Tibial nerve (tissue), 4 donors: ENCODE results near the gene DEPP1. TPM values are rescaled to one million over a fixed set of nuclear protein-coding genes. Genes with fewer than 3 reads are reported as not detected.

Experiments used
- DNase-seq, 2 donors: peaks; one replicate each; pipeline ENCODE4 v3.0.0-alpha.2; 2019; ENCODE audit warnings: low spot score in 2 of 2
- H3K27ac ChIP-seq, 4 donors: fragments of 200-600 bp; sonication (generic) in 3 of 4; one replicate each; pipeline ENCODE4 v1.5.1; 2017 to 2019; ENCODE audit warnings: mild to moderate bottlenecking in 1 of 4
- H3K27me3 ChIP-seq, 2 donors: fragments of 200-600 bp; sonication (generic) in 1 of 2; one replicate each; pipeline versions ENCODE4 v1.5.1 to v1.6.0; 2017 to 2019
- H3K36me3 ChIP-seq, 3 donors: fragments of 200-600 bp; sonication (generic); one replicate each; pipeline ENCODE4 v1.5.1; 2018 to 2019
- H3K4me1 ChIP-seq, 4 donors: fragments of 200-600 bp; sonication (generic) in 3 of 4; one replicate each; pipeline ENCODE4 v1.5.1; 2017 to 2019
- H3K4me3 ChIP-seq, 4 donors: fragments of 200-600 bp; sonication (generic) in 3 of 4; one replicate each; pipeline ENCODE4 v1.5.1; 2017 to 2019; ENCODE audit warnings: mild to moderate bottlenecking in 1 of 4, moderate library complexity in 1 of 4
- H3K9me3 ChIP-seq, 4 donors: fragments of 200-600 bp; sonication (generic) in 3 of 4; one replicate each; pipeline ENCODE4 v1.5.1; 2017 to 2019
- CTCF ChIP-seq, 5 experiments: fragments of 200-600 bp in 3 of 5; fragments of 450-650 bp in 2 of 5; sonication (generic) in 3 of 5; IDR thresholded peaks; one replicate each; pipeline ENCODE4 v1.5.1; 2016 to 2019; ENCODE audit warnings: antibody characterized with exemption in 5 of 5, mild to moderate bottlenecking in 3 of 5, moderate library complexity in 2 of 5
- EP300 ChIP-seq, 2 donors: sonication (generic); formaldehyde crosslinking; IDR thresholded peaks; one replicate each; pipeline ENCODE4 v1.6.1; 2017; ENCODE audit warnings: antibody characterized with exemption in 2 of 2, mild to moderate bottlenecking in 1 of 2
- POLR2A ChIP-seq, 2 donors: fragments of 450-650 bp; IDR thresholded peaks; one replicate each; pipeline ENCODE4 v1.6.1; 2017; ENCODE audit warnings: antibody characterized with exemption in 2 of 2, mild to moderate bottlenecking in 2 of 2, moderate library complexity in 2 of 2
- WGBS, 2 donors: methylation state at CpG; one replicate each; pipeline ENCODE4 v1.1.5; 2018; 5-methylcytosine and 5-hydroxymethylcytosine counted together
- total RNA-seq, 4 donors: library from RNA; depleted of rRNA; stranded (reverse); fragments of >200 nt; gene quantifications; one replicate each; pipeline ENCODE4 v1.1.0, GENCODE V29; 2016

DEPP1 gene
- total RNA-seq, 4 donors from 2014 or later = 530 to 1,439 (median 798) TPM

GRCh38 chr10:44949915-44950314 lies 28.7 kb downstream of the DEPP1 start:
- DNase-seq = peak in 1 of 2 donors; percentile 8
- peaks cover 0 to 77% (median 32%) of the 10 kb centered on the region in 4 donors for H3K4me1 ChIP-seq
- H3K36me3 ChIP-seq = peaks cover 0 to 8% (median 0%) of the 10 kb centered on the region in 3 donors
- no peaks in the 10 kb centered on the region for H3K27me3 ChIP-seq
- no peak overlapping the region for H3K4me3 ChIP-seq
- TF ChIP-seq CTCF (IDR thresholded peaks at IDR 0.05) (no peak), EP300 (IDR thresholded peaks at IDR 0.05) (no peak), POLR2A (IDR thresholded peaks at IDR 0.05) (no peak)
- peak overlapping the region in 3 of 4 donors; percentile 19 to 95 (median 94) for H3K27ac ChIP-seq
- 45 to 64% methylated on average over 3 of the region's 3 CpGs for WGBS, 2 donors
- H3K9me3 ChIP-seq = no peaks in the 10 kb centered on the region

- Histone ChIP-seq H3K4me3 (no peak overlapping the region), H3K27ac (peak overlapping the region in 1 of 4 donors; percentile 94), H3K27me3 (no peaks in the 10 kb centered on the region), H3K4me1 (peaks cover 0 to 71% (median 29%) of the 10 kb centered on the region in 4 donors), H3K9me3 (peaks cover 0 to 5% (median 0%) of the 10 kb centered on the region in 4 donors), H3K36me3 (peaks cover 0 to 8% (median 0%) of the 10 kb centered on the region in 3 donors)
- TF ChIP-seq EP300 (IDR thresholded peaks at IDR 0.05) (no peak), CTCF (IDR thresholded peaks at IDR 0.05) (peak in 2 of 5 experiments; percentile 11 to 17)
- DNase-seq = no peak
- 60 to 79% methylated on average over 5 of the region's 5 CpGs for WGBS, 2 donors
Measured at GRCh38 chr10:44949127-44949802, 29.3 kb downstream of the DEPP1 start.

- peaks cover 0 to 2% (median 0%) of the 10 kb centered on the region in 3 donors for H3K36me3 ChIP-seq
- peak overlapping the region in 1 of 4 donors; percentile 94 for H3K27ac ChIP-seq
- WGBS, 2 donors = 76 to 84% methylated on average over 1 of the region's 1 CpG
- DNase-seq = no peak
- H3K27me3 ChIP-seq = no peaks in the 10 kb centered on the region
- no peak overlapping the region for H3K4me3 ChIP-seq
- TF ChIP-seq CTCF (IDR thresholded peaks at IDR 0.05) (no peak), EP300 (IDR thresholded peaks at IDR 0.05) (no peak), POLR2A (IDR thresholded peaks at IDR 0.05) (no peak)
- peaks cover 0 to 9% (median 0%) of the 10 kb centered on the region in 4 donors for H3K9me3 ChIP-seq
- H3K4me1 ChIP-seq = peaks cover 0 to 65% (median 29%) of the 10 kb centered on the region in 4 donors
Measured at GRCh38 chr10:44948642-44949041, 30.0 kb downstream of the DEPP1 start.

GRCh38 chr10:44947371-44948152 lies 31.0 kb downstream of the DEPP1 start:
- H3K4me1 ChIP-seq = peaks cover 0 to 54% (median 28%) of the 10 kb centered on the region in 4 donors
- H3K27ac ChIP-seq = no peak overlapping the region
- H3K4me3 ChIP-seq = no peak overlapping the region
- DNase-seq = no peak
- no peaks in the 10 kb centered on the region for H3K27me3 ChIP-seq
- TF ChIP-seq EP300 (IDR thresholded peaks at IDR 0.05) (no peak), POLR2A (IDR thresholded peaks at IDR 0.05) (no peak), CTCF (IDR thresholded peaks at IDR 0.05) (no peak)
- H3K9me3 ChIP-seq = peaks cover 0 to 9% (median 0%) of the 10 kb centered on the region in 4 donors
- no peaks in the 10 kb centered on the region for H3K36me3 ChIP-seq
- 84 to 89% methylated on average over 6 of the region's 6 CpGs for WGBS, 2 donors

- Histone ChIP-seq H3K9me3 (peaks cover 0 to 9% (median 0%) of the 10 kb centered on the region in 4 donors), H3K27me3 (no peaks in the 10 kb centered on the region), H3K4me1 (peaks cover 0 to 41% (median 22%) of the 10 kb centered on the region in 4 donors), H3K4me3 (no peak overlapping the region), H3K36me3 (no peaks in the 10 kb centered on the region), H3K27ac (peak overlapping the region in 2 of 4 donors; percentile 13 to 34)
- TF ChIP-seq EP300 (IDR thresholded peaks at IDR 0.05) = no peak
- TF ChIP-seq POLR2A (IDR thresholded peaks at IDR 0.05) = no peak
- DNase-seq = no peak
- WGBS, 2 donors = 56 to 63% methylated on average over 2 of the region's 2 CpGs
Measured at GRCh38 chr10:44946205-44946604, 32.4 kb downstream of the DEPP1 start.
